Cardiac muscle cell (in vitro differentiated cells and primary cell): ENCODE results near the gene CLPTM1L. TPM values are rescaled to one million over a fixed set of nuclear protein-coding genes. Genes with fewer than 3 reads are reported as not detected.

Experiments used
- DNase-seq, 2 donors: peaks; one replicate each; pipeline versions ENCODE4 v3.0.0 to v3.0.0-alpha.2; 2010 to 2017; ENCODE audit warnings: low read depth in 1 of 2, low spot score in 1 of 2
- H3K27ac ChIP-seq: fragments of 200-600 bp; sonication (generic); 2 replicates; pipeline ENCODE4 v1.5.1; 2016
- H3K27me3 ChIP-seq: fragments of 200-600 bp; sonication (generic); 2 replicates; pipeline ENCODE4 v1.6.0; 2016; ENCODE audit warnings: control low read depth
- H3K36me3 ChIP-seq: fragments of 200-600 bp; sonication (generic); 2 replicates; pipeline ENCODE4 v1.5.1; 2016; ENCODE audit warnings: control low read depth
- H3K4me1 ChIP-seq: fragments of 200-600 bp; sonication (generic); 2 replicates; pipeline ENCODE4 v1.8.1; 2017; ENCODE audit warnings: low read depth, mild to moderate bottlenecking, mixed run types
- H3K4me3 ChIP-seq: fragments of 200-600 bp; sonication (generic); 2 replicates; pipeline ENCODE4 v1.5.1; 2016; ENCODE audit warnings: mild to moderate bottlenecking
- H3K9me3 ChIP-seq: fragments of 200-600 bp; sonication (generic); 2 replicates; pipeline ENCODE4 v1.5.1; 2017; ENCODE audit warnings: low read depth, mild to moderate bottlenecking, control low read depth
- CTCF ChIP-seq: IDR thresholded peaks from 2 replicates; pipeline ENCODE4 v1.5.1; 2012; ENCODE audit warnings: low read depth, mild to moderate bottlenecking, low read length
- polyA plus RNA-seq: library from polyadenylated mRNA; unstranded; fragments of >200 nt; fragmentation: Nextera tagmentation; extraction: Ambion mirVana; gene quantifications from 2 replicates; pipeline ENCODE4 v1.2.1, GENCODE V29; 2016
- total RNA-seq: library from RNA; depleted of rRNA; stranded (reverse); fragments of >200 nt; gene quantifications from 2 replicates; pipeline ENCODE4 v1.2.3, GENCODE V29; 2016

The CLPTM1L gene
- total and polyA plus RNA-seq, 2 experiments from 2014 or later: 78.4 to 154 TPM

GRCh38 chr5:1282131-1282992 lies 62.5 kb downstream of the CLPTM1L start:
- DNase-seq: no peak
- H3K9me3 ChIP-seq: no peaks in the 10 kb centered on the region
- TF ChIP-seq CTCF: no peak
- no peaks in the 10 kb centered on the region for H3K36me3 ChIP-seq
- H3K27ac ChIP-seq: no peak overlapping the region
- H3K27me3 ChIP-seq: no peaks in the 10 kb centered on the region
- no peaks in the 10 kb centered on the region for H3K4me1 ChIP-seq
- no peak overlapping the region for H3K4me3 ChIP-seq

- Histone ChIP-seq H3K36me3 (no peaks in the 10 kb centered on the region), H3K27ac (no peak overlapping the region), H3K4me3 (no peak overlapping the region), H3K9me3 (no peaks in the 10 kb centered on the region), H3K27me3 (no peaks in the 10 kb centered on the region), H3K4me1 (no peaks in the 10 kb centered on the region)
- TF ChIP-seq CTCF: no peak
- no peak for DNase-seq
Observed at GRCh38 chr5:1281038-1281882, 63.6 kb downstream of the CLPTM1L start.

GRCh38 chr5:1280177-1281037 lies 64.5 kb downstream of the CLPTM1L start:
- TF ChIP-seq CTCF: no peak
- H3K27me3 ChIP-seq: no peaks in the 10 kb centered on the region
- DNase-seq: no peak

GRCh38 chr5:1279443-1280151 lies 65.3 kb downstream of the CLPTM1L start:
- no peak for DNase-seq
- TF ChIP-seq CTCF: no peak

More at GRCh38 chr5:1280177-1281037, 64.5 kb downstream of the CLPTM1L start:
- no peaks in the 10 kb centered on the region for H3K4me1 ChIP-seq
- H3K9me3 ChIP-seq: no peaks in the 10 kb centered on the region
- H3K4me3 ChIP-seq: no peak overlapping the region
- H3K36me3 ChIP-seq: no peaks in the 10 kb centered on the region
- H3K27ac ChIP-seq: no peak overlapping the region

More at GRCh38 chr5:1279443-1280151, 65.3 kb downstream of the CLPTM1L start:
- H3K9me3 ChIP-seq: no peaks in the 10 kb centered on the region
- no peaks in the 10 kb centered on the region for H3K4me1 ChIP-seq
- no peak overlapping the region for H3K4me3 ChIP-seq
- no peaks in the 10 kb centered on the region for H3K36me3 ChIP-seq
- H3K27me3 ChIP-seq: no peaks in the 10 kb centered on the region
- H3K27ac ChIP-seq: no peak overlapping the region
